ENCODE data around the gene KCNQ5.

Gene KCNQ5

GRCh38 chr6:73058736-73059135 is 436.9 kb downstream of the KCNQ5 start:
- DNase-seq (ENCODE audit: low spot score) = no peak

- DNase-seq (ENCODE audit: low spot score) = no peak
These were observed 440.3 kb downstream of the KCNQ5 start for GRCh38 chr6:73062130-73062529.

GRCh38 chr6:73062837-73063236 is 441.0 kb downstream of the KCNQ5 start:
- no peak for DNase-seq (ENCODE audit: low spot score)

- no peak for DNase-seq (ENCODE audit: low spot score)
These were observed 442.4 kb downstream of the KCNQ5 start for GRCh38 chr6:73064266-73064665.

GRCh38 chr6:73073238-73073637 is 451.4 kb downstream of the KCNQ5 start:
- DNase-seq (ENCODE audit: low spot score) = no peak

GRCh38 chr6:73074175-73074574 is 452.3 kb downstream of the KCNQ5 start:
- DNase-seq (ENCODE audit: low spot score) = no peak

DNA sequence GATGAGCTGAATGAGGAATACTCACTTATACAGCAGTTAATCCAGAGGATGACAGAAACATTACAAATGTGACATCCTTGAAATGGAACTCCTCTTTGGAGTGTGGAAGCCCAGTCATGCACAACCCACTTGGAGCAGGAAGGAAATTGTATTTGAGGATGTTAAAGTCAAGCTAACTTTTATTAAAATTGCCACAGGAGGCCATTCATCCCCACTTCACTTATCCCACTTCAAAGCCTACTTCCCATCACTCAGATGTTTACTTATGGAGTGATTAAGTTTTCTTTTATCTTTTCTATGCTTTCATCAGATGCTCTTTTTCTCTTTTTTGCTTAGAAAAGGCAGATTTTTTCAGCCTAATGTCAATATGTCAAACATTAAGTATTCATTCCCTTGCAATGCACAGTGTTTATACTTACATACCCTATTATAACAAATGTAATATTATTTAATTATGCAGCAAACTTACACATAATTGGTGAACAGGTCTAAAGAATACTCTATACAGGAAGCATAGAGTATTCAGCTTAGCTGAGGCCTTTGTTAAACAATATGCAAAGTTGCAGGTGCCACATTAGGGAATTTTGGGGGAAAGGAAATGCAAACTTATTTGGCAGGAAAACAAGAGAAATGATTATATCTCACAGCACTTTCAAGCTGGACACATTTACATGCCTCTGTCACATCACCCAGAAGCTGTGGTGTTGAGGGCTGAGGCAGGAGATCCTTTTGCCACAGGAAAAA is 454.5 kb downstream of the KCNQ5 start:
- no peak for DNase-seq (ENCODE audit: low spot score)

DNA sequence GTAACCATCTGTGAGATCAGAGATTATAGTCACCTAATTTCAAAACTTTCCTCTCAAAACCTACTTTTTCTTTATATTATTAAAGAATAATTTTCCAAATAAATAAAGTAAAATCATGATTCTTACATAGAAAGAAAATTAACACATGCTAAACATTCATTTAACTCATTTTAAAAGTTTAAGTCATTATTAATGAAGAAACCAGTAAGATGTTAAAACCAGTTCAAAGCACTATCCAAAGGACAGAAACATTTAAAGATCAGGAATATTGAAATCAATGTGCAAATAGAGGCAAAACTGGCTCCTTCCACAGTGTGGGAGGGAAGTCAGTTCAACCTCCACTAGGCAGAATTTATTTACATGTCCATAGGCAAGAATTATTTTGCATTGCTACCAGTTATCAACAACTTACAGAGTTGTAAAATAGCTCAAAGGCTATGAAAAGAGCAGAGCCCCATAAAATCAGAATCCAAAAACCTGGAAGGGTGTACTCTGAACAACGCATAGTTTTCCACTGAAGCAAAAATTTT is 456.5 kb downstream of the KCNQ5 start:
- DNase-seq (ENCODE audit: low spot score) = no peak

DNA sequence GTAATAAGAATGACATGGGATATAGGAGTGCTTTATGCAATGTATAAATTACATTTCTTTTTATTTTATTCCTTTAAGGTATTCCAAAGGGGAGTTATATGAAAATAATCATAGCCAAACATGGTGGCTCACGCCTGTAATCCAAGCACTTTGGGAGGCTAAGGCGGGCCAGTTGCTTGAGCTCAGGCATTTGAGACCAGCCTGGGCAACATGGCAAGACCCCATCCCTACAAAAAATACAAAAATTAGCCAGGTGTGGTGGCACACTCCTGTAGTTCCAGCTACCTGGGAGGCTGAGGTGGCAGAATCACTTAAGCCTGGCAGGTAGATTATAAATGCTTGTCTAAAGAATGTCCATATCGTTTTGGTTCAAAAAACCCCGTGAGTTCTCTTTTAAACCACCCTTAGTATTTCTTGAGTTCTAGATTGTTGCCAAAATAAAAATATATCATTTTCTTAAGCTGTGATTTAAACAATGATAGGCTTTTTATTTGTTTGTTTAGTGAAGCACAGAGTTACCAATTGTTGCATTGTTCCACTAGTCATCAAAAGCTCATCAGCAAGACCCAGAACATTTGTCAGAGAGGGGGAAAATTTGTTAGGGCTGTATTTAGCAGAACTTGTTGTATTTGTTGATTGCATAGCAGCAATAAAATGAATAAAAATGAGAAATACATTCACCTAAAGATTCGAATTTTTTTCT is 457.2 kb downstream of the KCNQ5 start:
- no peak for DNase-seq (ENCODE audit: low spot score)

GRCh38 chr6:73079611-73079955 is 457.7 kb downstream of the KCNQ5 start:
- no peak for DNase-seq (ENCODE audit: low spot score)

DNA sequence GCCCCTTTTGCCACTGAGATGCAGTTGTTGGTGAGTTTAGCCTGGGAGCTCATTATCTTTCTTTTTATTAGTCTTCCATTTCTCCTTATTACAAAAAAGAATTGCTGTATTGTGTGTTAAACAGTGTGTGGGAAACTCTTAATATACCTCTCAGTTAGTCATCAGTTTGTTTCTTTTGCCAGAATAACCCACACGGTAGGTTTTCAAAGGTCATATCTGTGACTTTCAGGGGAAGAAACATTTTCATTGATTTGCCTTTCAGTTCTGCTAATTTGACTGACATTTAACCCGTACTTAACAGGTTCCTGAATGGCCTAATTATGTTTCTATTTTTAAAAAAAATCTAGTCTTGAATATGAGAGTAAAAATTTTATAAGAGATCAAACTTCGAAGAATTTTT is 458.1 kb downstream of the KCNQ5 start:
- DNase-seq (ENCODE audit: low spot score) = no peak

- no peak for DNase-seq (ENCODE audit: low spot score)
These were observed 460.1 kb downstream of the KCNQ5 start for GRCh38 chr6:73081955-73082354.

- DNase-seq (ENCODE audit: low spot score) = no peak
These were observed 462.0 kb downstream of the KCNQ5 start for GRCh38 chr6:73083886-73084285.

DNA sequence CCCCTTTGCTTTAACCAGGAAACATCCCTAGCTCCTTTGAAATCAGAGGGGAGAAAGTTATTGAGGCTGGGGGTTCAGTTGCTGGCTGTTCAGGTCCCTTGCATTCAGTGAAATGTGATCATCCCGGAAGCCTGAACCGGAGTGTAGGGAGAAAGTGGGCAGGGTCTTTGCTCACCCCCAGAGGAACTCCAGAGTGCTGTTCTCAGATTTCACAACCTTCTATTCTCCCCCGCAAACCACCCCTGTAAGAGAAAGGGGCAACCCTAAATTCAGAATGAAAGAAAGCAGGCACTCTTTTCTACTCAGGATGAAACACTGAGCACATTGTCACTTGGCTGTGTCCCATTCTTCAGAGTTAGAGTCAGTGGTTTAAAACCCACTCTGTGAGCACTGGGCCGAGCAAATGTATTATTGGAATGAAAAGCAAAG is 463.6 kb downstream of the KCNQ5 start:
- no peak for DNase-seq (ENCODE audit: low spot score)

- no peak for DNase-seq (ENCODE audit: low spot score)
These were observed 464.9 kb downstream of the KCNQ5 start for GRCh38 chr6:73086726-73087125.

DNA sequence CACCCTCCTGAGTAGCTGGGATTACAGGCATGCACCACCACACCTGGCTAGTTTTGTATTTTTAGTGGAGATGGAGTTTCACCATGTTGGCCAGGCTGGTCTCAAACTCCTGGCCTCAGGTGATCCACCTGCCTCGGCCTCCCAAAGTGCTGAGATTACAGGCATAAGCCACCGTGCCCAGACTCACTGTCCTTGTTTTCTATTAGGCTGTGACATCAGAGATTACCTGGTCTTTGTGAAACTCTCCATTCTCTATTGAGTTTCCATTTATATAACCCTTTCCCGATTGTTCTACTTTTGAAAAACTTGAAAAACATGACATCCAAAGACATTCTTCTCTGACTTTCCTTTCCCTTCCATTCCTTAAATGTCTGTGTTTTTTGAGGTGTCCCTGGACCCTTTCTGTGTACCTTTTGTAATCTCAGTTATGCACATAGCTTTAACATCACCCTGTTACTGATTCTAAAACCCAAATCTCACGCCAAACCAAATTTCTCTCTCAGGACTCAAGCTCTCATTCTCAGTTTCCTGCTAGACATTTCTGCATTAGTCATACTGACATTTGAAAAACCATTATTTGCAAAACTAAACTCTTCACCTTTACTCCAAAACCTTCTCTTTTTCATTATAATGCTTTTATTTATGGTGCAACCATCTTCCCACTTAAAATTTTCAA is 466.4 kb downstream of the KCNQ5 start:
- no peak for DNase-seq (ENCODE audit: low spot score)

DNA sequence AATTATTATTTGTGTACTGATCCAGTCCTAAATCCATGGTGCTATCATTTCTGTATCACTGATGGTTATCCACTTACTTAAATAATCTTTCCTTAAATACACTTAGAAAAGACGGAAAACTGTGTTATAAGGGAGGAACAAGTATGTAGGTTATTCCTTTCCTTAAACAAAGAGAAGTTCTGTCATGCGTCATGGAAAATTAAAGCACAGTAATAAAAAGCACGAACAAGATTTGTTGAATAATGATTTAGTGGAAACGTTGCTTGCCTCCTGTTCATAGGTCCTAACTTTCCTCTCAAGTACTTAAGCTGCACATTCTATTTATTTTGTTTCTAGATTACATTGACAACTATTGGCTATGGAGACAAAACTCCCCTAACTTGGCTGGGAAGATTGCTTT is 483.1 kb downstream of the KCNQ5 start:
- no peak for DNase-seq (ENCODE audit: low spot score)

DNA sequence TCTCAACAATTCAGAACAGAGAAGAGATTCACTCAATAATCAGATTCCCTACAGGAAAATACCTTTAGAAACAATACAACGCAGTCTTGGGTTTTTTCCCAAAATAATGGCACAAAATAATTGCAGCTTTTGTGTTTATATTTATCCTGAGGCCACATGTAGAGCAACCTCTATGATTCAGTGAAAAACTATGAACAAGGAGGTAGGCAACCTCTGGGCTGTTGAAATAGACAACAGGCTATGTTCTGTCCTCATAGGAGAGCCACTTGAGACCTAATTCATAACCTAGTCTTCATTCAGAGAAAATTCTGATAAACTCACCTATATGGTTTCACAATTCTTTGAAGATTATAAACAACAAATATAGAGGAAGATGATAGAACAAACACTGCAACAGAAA is 485.2 kb downstream of the KCNQ5 start:
- no peak for DNase-seq (ENCODE audit: low spot score)

DNA sequence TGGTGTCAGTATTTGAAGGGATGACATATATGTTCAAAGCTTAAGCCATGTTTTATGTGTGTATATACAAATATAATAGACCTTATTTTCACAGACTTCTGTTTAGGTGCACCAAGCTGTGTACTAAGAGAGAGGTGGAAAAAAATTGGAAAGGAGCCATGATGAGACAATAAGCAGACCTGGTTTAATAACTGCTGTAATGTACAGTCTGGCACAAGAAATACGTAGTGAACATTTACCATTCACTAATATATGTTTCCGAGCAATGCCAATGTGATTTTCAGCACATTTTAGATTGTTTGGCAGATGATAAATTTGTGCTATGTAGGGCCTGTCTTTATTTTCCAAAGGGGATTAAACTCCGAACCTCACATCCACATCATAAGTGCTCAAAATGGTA is 487.1 kb downstream of the KCNQ5 start:
- DNase-seq (ENCODE audit: low spot score) = no peak

DNA sequence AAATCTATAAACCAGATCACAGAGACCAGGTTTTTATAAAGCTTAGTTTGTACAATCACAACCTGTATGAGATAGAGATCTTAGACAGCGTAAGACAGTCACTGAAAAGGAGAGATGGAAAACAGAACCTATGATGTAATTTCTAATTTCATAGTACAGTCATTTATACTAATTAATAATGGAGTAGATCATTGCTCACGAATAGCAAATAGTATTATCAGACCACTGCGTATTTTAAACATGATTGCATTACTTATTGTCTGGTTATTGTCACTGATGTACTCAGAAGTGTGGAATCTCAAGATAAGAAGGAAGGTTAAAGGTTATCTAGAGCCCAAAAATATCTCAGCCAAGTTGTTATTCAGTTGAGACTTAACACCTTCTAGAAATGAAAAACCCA is 487.8 kb downstream of the KCNQ5 start:
- DNase-seq (ENCODE audit: low spot score) = no peak

DNA sequence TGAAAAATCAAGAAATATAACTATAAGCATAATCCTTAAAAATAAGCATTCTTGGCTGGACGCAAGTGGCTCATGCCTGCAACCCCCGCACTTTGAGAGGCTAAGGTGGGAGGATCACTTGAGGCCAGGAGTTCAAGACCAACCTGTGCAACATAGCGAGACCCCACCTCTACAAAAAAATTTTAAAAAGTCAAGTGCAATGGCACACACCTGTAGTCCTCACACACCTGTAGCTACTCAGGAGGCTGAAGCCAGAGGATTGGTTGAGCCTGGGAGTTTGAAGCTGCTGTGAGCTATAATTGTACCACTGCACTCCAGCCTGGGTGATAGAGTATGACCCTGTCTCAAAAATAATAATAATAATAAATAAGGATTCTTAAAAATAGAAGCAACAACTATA is 494.5 kb downstream of the KCNQ5 start:
- no peak for DNase-seq (ENCODE audit: low spot score)

GRCh38 chr6:73121421-73121993 is 499.6 kb downstream of the KCNQ5 start:
- no peak for DNase-seq (ENCODE audit: low spot score)
